Right lobe of liver (tissue), 6 donors: Measurements from ENCODE around the gene AK5. TPM values are rescaled to one million over a fixed set of nuclear protein-coding genes. Genes with fewer than 3 reads are reported as not detected.

ENCODE experiments used
- ATAC-seq, 4 donors: fragments of 200-7000 bp; cut with Tn5 transposase; one replicate each; pipeline ENCODE4 v1.9.1; 2020; ENCODE audit warnings: mild to moderate bottlenecking in 4 of 4, moderate library complexity in 4 of 4
- DNase-seq, 3 donors: peaks; one replicate each; pipeline ENCODE4 v3.0.0-alpha.2; 2020
- H3K27ac ChIP-seq, 3 donors: fragments of 200-600 bp; one replicate each; pipeline ENCODE4 v1.8.0; 2022
- H3K27me3 ChIP-seq, 2 donors: fragments of 200-600 bp; one replicate each; pipeline ENCODE4 v1.8.0; 2022
- H3K36me3 ChIP-seq, 4 donors: fragments of 200-600 bp; sonication (generic) in 1 of 4; one replicate each; pipeline versions ENCODE4 v1.5.1 to v1.8.0; 2017 to 2022; ENCODE audit warnings: control low read depth in 1 of 4
- H3K4me1 ChIP-seq, 4 donors: fragments of 200-600 bp; sonication (generic) in 1 of 4; one replicate each; pipeline versions ENCODE4 v1.5.1 to v1.8.0; 2017 to 2022; ENCODE audit warnings: control low read depth in 1 of 4
- H3K4me3 ChIP-seq, 3 donors: fragments of 200-600 bp; one replicate each; pipeline ENCODE4 v1.8.0; 2022
- H3K9me3 ChIP-seq, 4 donors: fragments of 200-600 bp; sonication (generic) in 1 of 4; one replicate each; pipeline versions ENCODE4 v1.5.1 to v1.8.0; 2017 to 2022; ENCODE audit warnings: control low read depth in 1 of 4
- CTCF ChIP-seq, 4 donors: fragments of 200-600 bp in 3 of 4; fragments of 450-650 bp in 1 of 4; IDR thresholded peaks; one replicate each; pipeline versions ENCODE4 v1.5.1 to v1.8.0; 2016 to 2022; ENCODE audit warnings: antibody characterized with exemption in 4 of 4, mild to moderate bottlenecking in 2 of 4
- POLR2A ChIP-seq: fragments of 450-650 bp; IDR thresholded peaks from one replicate; pipeline ENCODE4 v1.6.1; 2017; ENCODE audit warnings: antibody characterized with exemption, mild to moderate bottlenecking
- WGBS: methylation state at CpG from one replicate; pipeline ENCODE4 v1.1.6; 2018; ENCODE audit warnings: low coverage, low lambda C conversion rate; ENCODE audit not compliant: insufficient coverage; ENCODE audit errors: missing lambda C conversion rate; 5-methylcytosine and 5-hydroxymethylcytosine counted together
- intact Hi-C, 2 donors: fragments of 100-400 bp; cut with DNase I; formaldehyde crosslinking; loops; one replicate each; pipeline versions ENCODE4 v1.11.2 to v1.14.1; 2022
- total RNA-seq, 6 experiments: library from RNA; depleted of rRNA in 2 of 6; stranded (reverse); fragments of >200 nt in 2 of 6; fragmentation: NEBNext Ultra II Directional in 3 of 6; extraction: Animal tissue kit (Norgen Biotek cat#: 25700) in 3 of 6; gene quantifications; one replicate each; pipeline versions ENCODE4 v1.1.0 to v1.2.4, GENCODE V29; 2016 to 2023
- donor health status: DM: no; HTN: yes; CAD: no.
- donor health status: DM: no; HTN: no; CAD: no.
- donor health status: DM: no; HTN: no; CAD: no.
- donor health status: DM: no; HTN: yes; CAD: no.
- donor health status: DM: no; HTN: yes; CAD: no.

Gene AK5
- total RNA-seq, 6 experiments from 2014 or later: 0.47 to 0.53 TPM; not detected in 4

- intact Hi-C loops: no loop called here
- TF ChIP-seq CTCF (IDR thresholded peaks at IDR 0.05) (no peak), POLR2A (no peak)
- H3K9me3 ChIP-seq: no peaks in the 10 kb centered on the region
Measured at GRCh38 chr1:77532641-77533040, 250.8 kb downstream of the AK5 start.

GRCh38 chr1:77533660-77534305 lies 252.0 kb downstream of the AK5 start:
- peak; percentile 83 to 90 (median 88) for ATAC-seq
- Histone ChIP-seq H3K36me3 (no peaks in the 10 kb centered on the region), H3K4me1 (peaks cover 0 to 13% (median 4%) of the 10 kb centered on the region in 4 donors), H3K27me3 (no peaks in the 10 kb centered on the region), H3K4me3 (no peak overlapping the region), H3K9me3 (no peaks in the 10 kb centered on the region), H3K27ac (no peak overlapping the region)
- TF ChIP-seq POLR2A (no peak), CTCF (IDR thresholded peaks at IDR 0.05) (peak; percentile 66 to 83 (median 79))
- DNase-seq: peak; percentile 57 to 64 (median 59)
- intact Hi-C loops: no loop called here
- WGBS: 16% methylated on average over 11 of the region's 11 CpGs

More at GRCh38 chr1:77532641-77533040, 250.8 kb downstream of the AK5 start:
- Histone ChIP-seq H3K4me3 (no peak overlapping the region), H3K36me3 (no peaks in the 10 kb centered on the region), H3K4me1 (peaks cover 0 to 6% (median 0%) of the 10 kb centered on the region in 4 donors), H3K27me3 (no peaks in the 10 kb centered on the region), H3K27ac (no peak overlapping the region)
- WGBS: 68% methylated on average over 3 of the region's 4 CpGs
- no peak for ATAC-seq
- no peak for DNase-seq

GRCh38 chr1:77534456-77534855 lies 252.6 kb downstream of the AK5 start:
- TF ChIP-seq CTCF (IDR thresholded peaks at IDR 0.05) (no peak), POLR2A (no peak)
- WGBS: 72% methylated on average over 5 of the region's 5 CpGs
- no peak for ATAC-seq

GRCh38 chr1:77536813-77537212 lies 255.0 kb downstream of the AK5 start:
- ATAC-seq: peak in 1 of 4 donors; percentile 27
- TF ChIP-seq CTCF (IDR thresholded peaks at IDR 0.05): no peak
- TF ChIP-seq POLR2A: no peak
- intact Hi-C loops: no loop called here
- Histone ChIP-seq H3K36me3 (no peaks in the 10 kb centered on the region), H3K27ac (no peak overlapping the region), H3K27me3 (no peaks in the 10 kb centered on the region), H3K4me1 (peaks cover 0 to 25% (median 8%) of the 10 kb centered on the region in 4 donors), H3K9me3 (no peaks in the 10 kb centered on the region), H3K4me3 (no peak overlapping the region)
- WGBS: 71% methylated on average over 2 of the region's 2 CpGs
- DNase-seq: no peak

More at GRCh38 chr1:77534456-77534855, 252.6 kb downstream of the AK5 start:
- DNase-seq: no peak
- Histone ChIP-seq H3K27me3 (no peaks in the 10 kb centered on the region), H3K9me3 (no peaks in the 10 kb centered on the region), H3K27ac (no peak overlapping the region), H3K4me3 (no peak overlapping the region), H3K36me3 (no peaks in the 10 kb centered on the region), H3K4me1 (peaks cover 0 to 18% (median 7%) of the 10 kb centered on the region in 4 donors)
- intact Hi-C loops: no loop called here
